GM18951 (cell line): Measurements from ENCODE around the gene PLA2G2A.
"Not testable (repeated sequence)": the region's sequence is repeated elsewhere in the genome, so short reads cannot be mapped to it uniquely, and the experiment has no call there.

Experiments used
- POLR2A ChIP-seq: IDR thresholded peaks from 4 replicates; pipeline ENCODE4 v1.6.1; 2011; ENCODE audit warnings: mild to moderate bottlenecking; ENCODE audit not compliant: insufficient read length, insufficient read depth; ENCODE audit errors: extremely low read depth
- in situ Hi-C: fragments of 300-500 bp; cut with MboI; formaldehyde crosslinking; loops from one replicate; pipeline ENCODE4 v1.12.0; 2022; ENCODE audit warnings: low sequenced_read_pairs, mixed read lengths, inconsistent platforms; ENCODE audit not compliant: unreplicated experiment

The PLA2G2A gene

DNA sequence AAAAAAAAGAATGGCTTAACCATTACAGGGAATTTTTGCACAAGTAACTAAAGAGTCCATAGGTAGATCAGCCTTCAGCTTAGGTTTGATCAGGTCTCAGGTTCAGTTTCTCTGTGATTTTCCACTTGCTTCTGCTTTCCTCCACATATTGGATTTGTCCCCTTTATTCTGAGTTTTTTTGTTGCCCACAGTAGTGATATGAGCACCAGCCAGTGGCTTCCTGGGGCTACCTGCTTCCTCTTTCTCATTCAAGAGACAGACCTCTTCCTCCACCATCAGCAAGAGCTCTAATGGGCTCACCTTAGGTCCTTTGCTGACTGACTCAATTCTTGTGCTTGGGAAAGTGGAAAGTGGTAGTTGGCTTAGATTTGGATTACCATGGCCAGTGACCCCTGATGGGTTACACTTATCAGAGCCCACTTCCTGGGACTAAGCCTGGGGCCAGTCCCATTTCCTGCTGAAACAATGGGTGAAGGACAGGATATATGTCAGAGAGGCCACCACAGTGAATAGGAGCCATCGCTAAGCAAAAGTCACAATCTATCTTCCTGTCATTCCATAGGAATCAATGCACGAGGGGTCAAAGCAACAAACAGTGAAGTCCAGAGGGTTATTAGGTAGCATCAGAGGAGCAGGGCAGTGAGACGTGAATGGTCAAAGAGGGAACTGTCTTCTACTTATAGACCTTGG is 43.2 kb downstream of the PLA2G2A start:
- TF ChIP-seq POLR2A: no peak
- in situ Hi-C loops: no loop called here

DNA sequence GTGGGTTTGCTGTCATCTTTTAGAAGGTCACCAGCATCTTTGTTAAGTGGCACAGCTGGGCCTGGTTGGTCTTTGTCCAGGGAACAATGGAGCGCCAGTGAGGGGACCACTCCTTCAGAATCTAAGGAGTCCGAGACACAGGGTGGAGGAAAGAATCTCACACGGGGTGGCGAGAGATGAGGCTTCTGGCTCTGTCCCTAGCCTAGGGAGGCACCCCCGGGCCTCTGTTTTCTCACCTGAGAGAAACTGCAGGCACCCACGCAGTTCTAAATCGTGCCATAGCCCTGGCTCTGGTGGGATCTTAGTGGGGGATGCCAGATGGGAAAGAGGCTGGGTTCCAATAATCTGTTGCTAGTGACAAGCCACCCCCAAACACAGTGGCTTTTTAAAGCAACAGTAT is 45.1 kb downstream of the PLA2G2A start:
- in situ Hi-C loops: no loop called here
- no peak for TF ChIP-seq POLR2A

DNA sequence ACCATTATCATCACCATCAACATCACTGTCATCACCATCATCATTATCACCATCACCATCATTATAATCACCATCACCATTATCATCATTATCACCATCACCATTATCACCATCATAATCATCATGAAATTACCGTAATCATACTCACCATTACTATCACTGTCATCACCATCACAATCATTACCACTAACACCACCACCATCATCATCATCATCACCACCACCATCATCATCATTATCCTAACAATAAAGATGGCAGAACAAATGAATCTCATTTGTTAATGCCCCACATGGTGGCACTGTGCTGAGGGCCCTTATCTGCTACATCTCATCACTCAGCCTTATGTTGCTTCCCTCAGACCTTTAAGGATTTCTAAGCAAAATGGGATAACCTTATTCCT is 46.6 kb downstream of the PLA2G2A start:
- in situ Hi-C loops: no loop called here
- no peak for TF ChIP-seq POLR2A

DNA sequence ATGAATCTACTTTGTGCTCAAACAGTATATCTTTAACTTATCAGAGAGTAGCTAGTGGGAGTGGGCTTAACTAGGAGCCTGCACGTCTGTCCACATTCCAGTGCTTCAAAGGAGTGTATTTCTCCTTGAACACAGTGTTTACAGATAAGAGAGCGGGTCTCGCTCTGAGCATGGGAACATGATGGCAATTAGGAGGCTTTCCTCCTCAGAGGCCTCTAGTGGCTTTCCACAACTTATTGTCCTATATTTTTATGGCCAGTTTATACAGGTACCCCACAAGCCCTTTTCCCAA is 52.3 kb downstream of the PLA2G2A start:
- in situ Hi-C loops: not testable (repeated sequence)

DNA sequence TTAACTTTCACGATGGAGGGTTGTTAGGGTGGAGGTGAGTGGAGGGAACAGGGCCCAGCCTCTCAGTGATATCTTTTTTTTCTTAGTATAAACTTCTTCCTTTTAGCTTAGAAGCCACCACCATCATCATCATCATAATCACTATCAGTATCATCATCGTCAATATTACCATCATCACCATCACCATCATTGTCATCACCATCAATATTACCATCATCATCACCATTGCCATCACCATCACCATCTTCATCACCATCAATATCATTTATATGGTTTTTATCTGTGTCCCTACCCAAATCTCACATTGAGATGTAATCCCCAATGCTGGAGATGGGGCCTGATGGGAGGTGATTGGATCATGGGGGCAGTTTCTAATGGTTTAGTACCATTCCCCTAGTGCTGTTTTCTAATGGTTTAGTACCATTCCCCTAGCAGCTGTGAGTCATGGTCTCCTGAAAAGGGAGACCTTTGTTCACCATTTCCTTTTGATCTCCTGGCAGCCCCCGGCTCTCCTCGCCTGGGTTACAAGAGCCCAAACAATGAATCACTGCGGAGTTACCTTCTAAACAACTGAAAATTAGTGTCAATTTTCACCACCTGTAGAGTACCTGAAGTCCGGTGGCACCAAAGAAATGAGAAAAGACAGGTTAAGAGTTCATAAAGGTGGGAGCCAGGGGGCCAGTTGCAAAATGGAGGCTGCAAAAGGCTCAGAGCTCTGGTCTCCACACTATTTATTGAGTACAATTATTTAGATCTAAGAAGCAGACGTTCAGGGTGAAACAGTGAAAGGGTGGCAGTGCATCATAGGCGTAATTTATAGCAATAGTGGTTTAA is 52.9 kb downstream of the PLA2G2A start:
- no peak for TF ChIP-seq POLR2A
- in situ Hi-C loops: no loop called here
